Dermis microvascular lymphatic vessel endothelial cell (primary cell): ENCODE data around the gene WDR37. TPM values are rescaled to one million over a fixed set of nuclear protein-coding genes. Genes with fewer than 3 reads are reported as not detected.
A peak's percentile ranks its signal among the peaks of the same experiment; 100 is the strongest.
"Not testable (repeated sequence)": the region's sequence is repeated elsewhere in the genome, so short reads cannot be mapped to it uniquely, and the experiment has no call there.

Experiments used
- DNase-seq, 2 donors: peaks; one replicate each; pipeline versions ENCODE4 v3.0.0 to v3.0.0-alpha.2; 2010; ENCODE audit warnings: low read depth in 2 of 2
- total RNA-seq: library from RNA; depleted of rRNA; stranded (reverse); fragments of >200 nt; gene quantifications from 2 replicates; pipeline ENCODE4 v1.2.1, GENCODE V29; 2014

Gene WDR37
- total RNA-seq, 1 donor from 2014 or later: 13.0 TPM

DNA sequence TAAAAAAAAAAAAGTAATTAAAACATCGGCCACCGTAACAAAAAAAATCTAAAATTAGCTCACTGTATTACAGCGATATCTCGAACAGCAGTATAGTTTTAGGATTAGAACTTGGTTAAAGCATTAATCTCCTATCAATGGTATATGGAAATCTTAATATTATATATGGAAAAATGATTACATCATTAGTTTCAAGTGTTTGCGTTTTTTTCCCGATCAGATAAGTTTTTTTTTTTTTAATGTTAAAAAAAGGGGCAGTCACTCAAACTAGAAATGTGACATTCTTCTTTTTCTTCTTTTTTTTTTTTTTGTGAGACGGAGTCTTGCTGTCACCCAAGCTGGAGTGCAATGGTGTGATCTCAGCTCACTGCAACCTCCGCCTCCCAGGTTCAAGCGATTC is 14.7 kb upstream of the WDR37 start:
- no peak for DNase-seq

DNA sequence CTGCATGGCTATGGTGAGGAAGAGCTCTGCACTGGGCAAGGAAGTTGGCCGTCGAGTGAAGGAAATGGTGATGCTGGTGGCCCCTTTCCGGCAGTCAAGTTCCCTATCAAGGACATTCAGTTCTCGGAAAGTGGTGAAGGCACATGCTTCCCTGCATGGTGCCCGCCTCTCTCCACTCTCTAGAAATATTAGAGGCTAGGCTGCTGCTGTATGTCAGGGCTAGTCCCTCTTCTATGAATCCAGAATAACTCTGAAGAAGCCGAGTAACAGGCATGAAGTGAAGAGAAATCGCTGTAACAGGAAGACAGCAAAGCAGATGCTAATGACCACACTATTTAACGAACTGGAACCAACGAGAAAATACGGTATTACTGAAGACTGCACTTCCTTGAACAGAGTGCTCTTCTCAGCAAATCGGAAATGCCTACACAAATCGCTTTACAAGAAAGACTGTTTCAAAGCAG is 12.6 kb upstream of the WDR37 start:
- DNase-seq: peak in 1 of 2 donors; percentile 26

DNA sequence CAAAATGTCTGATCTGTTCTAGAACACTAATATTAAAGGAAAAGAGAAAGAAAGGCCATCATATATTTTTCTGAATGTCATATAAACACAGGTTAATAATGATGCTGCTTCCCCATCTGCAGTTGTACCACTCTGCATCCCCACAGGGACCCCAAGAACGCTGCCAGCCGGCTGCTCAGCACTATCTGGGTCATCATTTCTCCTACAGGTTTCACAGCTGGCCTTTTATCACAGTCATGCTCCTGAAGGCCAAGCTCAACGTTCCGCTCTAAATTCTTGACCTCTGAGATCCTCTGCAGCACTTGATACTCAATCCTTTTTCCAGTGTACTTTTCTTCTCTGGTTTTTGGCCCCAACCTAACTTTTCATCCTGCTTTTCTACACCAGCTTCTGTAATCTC is 12.0 kb upstream of the WDR37 start:
- no peak for DNase-seq

DNA sequence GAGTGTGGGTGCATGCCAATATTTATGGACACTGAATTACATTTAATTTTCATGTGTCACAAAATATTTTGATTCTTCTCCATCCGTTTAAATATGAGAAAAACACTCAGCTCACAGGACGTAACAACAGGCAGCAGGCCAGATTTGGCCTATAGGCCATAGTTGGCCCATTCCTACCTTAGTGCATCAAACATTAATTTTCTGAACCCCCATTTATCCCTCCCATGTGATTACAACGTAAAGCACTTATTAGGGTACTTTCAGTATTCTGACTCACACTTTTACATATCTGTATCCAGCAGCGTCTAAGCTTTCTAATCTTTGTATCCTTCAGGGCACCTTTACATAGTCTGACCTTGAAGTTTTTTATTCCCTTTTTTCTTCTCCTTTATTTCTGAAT is 11.2 kb upstream of the WDR37 start:
- DNase-seq: no peak

DNA sequence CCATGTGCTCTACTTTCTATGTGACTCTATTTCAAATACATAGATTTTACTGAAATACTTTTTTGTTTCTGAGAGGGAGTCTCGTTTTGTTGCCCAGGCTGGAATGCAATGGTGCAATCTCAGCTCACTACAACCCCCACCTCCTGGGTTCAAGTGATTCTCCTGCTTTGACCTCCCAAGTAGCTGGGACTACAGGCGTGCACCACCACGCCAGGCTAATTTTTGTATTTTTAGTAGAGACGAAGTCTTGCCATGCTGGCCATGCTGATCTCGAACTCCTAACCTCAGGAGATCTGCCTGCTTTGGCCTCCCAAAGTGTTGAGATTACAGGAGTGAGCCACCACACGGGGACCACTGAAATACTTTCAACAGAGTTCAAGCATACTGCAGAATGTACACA is 10.8 kb upstream of the WDR37 start:
- DNase-seq: no peak

DNA sequence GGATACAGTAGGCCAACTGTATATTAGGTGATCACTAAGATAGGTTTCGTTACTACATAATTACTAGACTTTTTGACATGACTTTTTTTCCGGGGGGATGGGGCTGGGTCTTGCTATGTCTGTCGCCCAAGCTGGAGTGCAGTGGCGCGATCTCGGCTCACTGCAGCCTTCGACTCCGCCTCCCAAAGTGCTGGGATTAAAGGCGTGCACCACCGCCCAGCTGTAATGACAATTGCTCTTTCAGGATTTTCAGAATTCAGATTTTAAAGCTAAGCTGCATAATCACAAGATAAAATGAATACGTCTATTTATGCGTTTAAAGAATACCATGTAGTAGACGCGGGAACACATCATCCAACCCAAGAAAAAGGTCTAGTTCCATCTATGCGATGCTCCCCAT is 8.2 kb upstream of the WDR37 start:
- DNase-seq: peak in 1 of 2 donors; percentile 26

DNA sequence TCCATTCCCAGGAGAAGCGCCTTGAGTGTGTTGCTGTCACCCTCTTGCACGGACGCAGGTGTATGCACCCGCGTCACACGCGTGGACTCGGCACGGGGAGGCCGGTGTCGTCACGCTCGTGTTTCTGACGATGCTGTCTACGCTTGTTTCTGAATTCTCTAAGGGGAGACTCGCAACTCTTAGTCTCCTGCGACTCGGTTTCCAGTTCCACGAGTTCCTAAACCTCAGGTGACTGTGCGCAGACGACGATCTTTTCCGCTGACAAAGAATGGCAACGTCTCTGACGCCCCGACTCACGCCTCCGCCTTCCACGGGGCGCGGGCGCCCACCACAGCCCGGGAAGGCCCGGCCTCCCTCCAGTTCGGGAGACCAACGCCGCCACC is 7.8 kb upstream of the WDR37 start:
- DNase-seq: no peak

DNA sequence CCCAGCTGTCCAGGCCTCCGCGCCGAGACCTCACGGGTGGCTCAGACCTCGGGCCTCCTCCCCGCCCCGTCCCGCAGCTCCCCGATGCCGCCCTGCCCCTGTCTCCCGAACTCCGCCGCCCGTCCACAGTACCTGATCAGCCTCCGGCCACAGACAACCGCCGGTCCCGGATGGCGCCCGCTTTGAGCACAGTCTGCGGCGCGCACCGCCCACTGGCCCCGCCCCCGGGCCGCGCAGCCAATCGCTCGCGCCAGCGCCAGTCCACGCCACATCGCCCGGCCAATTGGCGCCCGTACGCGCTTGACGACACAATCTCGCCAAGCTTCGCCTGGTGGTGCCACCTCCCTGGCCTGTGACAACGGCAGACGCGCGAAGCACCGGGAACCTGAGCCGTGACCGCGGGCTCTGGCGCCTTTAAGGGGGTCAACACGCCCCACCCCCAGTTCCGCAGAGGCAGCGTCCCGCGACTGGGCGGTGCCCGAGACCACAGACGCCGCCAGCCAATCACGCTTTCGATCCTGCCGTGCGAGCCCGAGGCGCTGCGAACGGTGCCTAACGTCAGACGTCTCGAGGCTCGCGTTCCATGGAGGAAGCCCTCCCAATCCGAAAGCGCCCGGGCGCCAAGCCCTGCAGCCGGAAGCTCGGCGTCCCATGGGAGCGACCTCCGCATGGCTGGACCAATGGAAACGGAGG is 7.3 kb upstream of the WDR37 start, which contains the start of gene IDI1:
Gene IDI1 (minus strand): TSS at position 388 of the 693 bp plus-strand sequence. CDS start 116 bp downstream, at position 272.
- DNase-seq: peak; percentile 96 to 99

DNA sequence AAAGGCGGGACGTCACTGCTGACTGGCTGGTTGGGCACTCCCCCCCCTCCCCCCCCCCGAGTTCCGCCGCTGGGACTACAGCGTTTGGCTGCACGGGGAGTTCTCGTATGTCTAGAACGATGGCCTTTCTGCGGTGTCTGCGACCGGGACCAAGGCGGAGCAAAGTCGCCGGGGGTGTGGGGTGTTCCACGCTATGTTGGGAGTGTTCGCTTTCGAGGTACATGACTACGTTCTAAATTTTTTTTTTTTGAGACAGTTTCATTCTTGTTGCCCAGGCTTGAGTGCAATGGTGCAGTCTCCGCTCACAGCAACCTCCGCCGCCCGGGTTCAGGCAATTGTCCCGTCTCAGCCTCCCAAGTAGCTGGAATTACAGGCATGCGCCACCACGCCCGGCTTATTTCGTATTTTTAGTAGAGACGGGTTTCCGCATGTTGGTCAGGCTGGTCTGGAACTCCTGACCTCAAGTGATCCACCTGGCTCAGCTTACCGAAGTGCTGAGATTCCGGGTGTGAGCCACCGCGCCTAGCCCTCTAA is 6.7 kb upstream of the WDR37 start:
- DNase-seq: no peak

DNA sequence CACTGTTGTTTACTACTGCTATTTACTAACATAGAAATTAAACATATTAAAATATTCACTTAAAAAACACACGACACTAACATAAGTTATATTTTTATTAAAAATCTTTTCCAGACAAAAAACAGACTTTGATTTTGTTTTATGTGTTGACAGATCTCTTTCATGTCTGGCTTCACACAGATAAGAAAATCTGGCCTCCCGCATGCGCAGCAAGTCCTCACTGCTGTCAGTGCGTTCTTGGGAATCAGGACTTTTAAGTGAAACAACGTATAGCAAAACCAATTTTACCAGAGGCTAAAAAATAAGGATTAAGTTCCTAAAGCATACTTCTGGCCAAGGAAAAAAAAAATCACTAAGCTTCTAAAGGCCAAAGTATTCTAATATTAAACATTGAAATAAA is 6.0 kb upstream of the WDR37 start:
- peak in 1 of 2 donors; percentile 44 for DNase-seq

DNA sequence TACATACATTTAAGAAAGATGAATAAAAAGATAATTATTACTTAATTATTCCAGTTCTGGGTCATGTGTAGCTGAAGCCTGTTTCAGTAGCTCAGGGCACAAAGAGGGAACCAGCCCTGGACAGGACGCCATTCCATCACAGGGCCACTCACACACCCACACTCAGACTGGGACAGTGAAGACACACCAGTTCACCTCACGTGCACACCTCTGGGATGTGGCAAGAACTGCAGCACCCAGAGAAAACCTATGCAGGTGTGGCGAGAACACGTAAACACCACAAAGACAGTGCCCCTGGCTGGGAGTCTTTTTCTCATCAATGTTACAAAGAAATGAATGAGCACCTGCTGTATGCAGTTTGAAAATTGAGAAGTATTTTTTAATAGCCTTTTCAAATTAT is 5.6 kb upstream of the WDR37 start:
- no peak for DNase-seq

DNA sequence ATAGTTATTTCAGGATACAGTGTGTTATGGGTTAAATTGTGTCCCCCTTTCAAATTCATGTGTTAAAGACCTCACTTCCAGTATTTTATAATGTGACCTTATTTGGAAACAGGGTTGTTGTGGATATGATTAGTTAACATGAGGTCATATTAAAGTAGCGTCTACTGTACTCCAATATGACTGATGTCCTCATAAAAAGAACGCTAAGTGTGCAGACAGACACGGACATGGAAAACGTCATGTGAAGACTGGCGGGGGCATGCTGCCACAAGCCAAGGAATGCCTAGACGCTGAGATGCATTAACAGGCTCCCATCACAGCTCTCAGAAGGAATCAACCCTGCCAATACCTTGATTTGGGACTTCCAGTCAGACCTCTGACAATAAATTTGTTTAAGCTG is 1.5 kb upstream of the WDR37 start:
- DNase-seq: no peak

DNA sequence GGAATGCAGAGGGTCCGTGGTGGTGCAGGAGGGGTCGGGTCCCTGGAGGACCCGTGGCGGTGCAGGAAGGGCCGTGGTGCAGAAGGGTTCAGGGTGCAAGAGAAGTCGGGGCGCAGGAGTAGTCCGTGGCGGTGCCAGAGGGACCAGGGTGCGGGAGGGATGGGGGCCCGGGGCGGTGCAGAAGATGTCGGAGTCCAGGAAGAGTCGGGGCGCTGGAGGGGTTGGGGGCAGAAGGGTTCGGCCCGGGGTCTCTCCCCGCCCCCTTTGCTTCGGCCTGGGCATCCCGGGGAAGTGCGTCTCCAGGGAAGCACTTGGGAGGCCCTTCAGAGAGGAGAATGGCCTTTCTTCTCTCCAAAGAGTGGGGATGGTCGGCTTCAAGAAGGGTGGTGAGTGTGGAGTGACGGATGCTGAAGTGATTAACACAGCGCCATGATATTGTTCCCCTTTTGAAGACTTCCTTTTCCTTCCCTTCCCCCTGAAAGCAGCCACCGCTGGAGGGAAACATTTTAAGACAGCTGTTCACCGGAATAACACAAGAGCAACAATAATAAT is 997 bp downstream of the WDR37 start:
- DNase-seq: peak in 1 of 2 donors; percentile 42

DNA sequence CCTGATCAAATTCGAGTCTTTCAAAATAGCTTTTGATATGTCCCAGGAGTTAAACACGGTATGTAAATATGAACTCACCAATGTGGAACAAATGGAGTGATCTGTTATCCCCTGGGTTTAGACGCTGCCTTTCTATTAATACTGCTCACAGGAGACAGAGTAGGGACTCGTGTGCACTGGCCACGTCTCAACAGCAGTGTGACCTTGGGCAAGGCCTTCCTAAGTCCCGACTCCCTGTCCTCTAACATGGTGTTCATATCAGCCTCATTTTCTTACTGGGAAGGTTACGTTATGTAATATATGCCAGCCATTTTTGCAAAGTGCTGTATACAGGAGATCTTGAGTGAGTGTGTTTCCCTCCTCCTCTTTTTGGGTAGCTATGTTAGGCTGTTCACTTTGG is 1.8 kb downstream of the WDR37 start:
- no peak for DNase-seq

DNA sequence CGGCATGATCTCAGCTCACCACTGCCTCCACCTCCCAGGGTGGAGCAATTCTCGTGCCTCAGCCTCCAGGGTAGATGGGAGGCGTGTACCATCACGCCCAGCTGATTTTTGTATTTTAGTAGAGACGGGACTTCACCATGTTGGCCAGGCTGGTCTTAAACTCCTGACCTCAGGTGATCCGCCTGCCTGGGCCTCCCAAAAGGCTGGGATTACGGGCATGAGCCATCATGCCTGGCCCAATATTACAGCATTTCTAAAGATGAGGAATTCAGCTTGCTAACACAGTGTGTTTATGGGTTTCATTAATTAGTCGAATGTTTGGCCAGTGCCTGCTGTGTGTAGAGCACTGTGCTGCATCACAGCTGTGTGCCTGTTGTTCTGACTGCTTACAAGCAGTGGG is 3.7 kb downstream of the WDR37 start:
- no peak for DNase-seq

DNA sequence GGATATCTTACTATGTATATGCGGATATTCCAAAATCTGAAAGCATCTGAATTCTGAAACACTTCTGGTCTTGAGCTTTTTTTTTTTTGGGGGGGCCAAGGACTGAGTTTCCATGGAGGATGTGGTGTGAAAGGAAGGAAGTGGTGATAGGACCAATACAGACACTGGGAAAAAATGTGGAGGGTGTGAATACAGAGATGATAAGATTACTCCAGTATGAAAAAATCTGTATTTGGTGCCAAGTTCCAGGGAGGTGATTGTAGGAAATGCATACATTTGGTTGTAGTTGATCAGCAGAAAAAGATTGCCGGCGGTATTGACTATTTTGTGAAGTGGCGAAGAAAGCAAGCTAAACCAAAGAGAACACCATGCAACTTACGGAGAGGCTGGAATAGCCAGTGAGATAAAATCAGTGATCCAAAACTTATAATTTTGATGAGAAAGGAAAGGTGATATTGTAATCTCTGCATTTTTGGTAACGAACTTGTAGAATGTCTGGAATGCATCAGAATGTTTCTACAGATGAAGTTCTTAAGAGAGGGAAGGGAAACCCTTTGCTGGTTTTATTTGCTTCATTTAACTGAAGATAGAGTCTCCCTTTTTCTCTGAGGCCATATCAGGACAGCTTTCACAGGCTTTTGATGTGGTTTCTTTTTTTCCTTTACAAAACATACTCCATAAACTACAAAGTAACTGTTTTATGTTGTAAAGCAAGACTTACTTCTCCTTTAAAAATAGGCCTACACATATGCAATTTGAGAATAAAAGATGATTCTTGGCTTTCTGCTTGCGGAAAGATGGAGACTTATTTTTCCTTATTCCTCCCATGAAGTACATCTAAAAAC is 6.0 kb downstream of the WDR37 start:
- DNase-seq: peak in 1 of 2 donors; percentile 72

DNA sequence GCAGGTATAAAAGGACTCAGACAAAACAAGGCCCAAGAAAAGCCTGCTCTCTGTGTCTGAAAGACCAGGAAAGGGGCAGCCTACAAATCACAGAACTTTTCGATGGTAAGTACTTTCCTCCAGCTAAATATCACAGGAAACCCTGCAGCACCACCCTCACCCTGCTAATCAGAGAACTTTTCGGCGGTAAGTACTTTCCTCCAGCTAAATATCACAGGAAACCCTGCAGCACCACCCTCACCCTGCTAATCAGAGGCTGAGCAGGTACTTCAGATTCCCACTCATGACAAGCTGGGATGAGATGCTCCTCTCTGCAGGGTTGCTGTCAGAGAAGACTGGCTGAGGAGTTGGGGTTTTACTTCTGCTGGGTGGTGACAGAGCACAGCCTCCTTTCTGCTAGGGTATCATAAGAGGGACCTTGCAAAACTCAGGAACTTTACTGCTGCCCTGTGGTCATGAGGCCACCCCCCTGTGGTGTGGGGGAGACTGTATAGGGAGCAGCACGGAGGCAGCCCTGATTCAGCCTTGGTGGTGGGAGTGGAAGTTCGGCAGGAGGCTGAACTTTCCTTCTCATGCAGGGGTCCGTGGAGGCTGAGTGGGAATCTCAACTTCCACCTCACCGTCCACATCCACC is 7.2 kb downstream of the WDR37 start:
- DNase-seq: no peak

DNA sequence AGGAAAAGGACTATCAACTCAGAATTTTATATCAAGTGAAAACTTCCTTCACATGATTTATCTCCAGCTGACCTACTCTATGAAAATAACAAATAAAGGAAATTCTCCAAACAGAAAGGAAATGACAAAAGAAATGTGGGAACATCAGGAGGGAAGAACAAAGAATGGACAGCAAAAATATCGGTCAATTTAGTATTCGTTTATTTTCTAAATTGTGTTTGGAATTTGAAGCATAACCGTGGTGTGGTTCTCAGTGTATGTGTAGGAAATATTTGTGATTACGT is 8.7 kb downstream of the WDR37 start:
- peak in 1 of 2 donors; percentile 65 for DNase-seq

DNA sequence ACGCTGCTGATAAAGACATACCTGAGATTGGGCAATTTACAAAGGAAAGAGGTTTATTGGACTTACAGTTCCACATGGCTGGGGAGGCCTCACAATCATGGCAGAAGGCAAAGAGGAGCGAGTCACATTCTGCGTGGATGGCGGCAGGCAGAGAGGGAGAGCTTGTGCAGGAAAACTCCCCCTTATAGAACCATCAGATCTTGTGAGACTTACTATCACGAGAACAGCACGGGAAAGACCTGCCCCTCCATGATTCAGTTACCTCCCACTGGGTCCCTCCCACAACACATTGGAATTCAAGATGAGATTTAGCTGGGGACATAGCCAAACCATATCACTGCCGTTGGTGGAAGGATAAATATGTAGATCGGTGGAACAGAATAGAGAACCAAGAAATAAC is 10.5 kb downstream of the WDR37 start:
- DNase-seq: not testable (repeated sequence)

DNA sequence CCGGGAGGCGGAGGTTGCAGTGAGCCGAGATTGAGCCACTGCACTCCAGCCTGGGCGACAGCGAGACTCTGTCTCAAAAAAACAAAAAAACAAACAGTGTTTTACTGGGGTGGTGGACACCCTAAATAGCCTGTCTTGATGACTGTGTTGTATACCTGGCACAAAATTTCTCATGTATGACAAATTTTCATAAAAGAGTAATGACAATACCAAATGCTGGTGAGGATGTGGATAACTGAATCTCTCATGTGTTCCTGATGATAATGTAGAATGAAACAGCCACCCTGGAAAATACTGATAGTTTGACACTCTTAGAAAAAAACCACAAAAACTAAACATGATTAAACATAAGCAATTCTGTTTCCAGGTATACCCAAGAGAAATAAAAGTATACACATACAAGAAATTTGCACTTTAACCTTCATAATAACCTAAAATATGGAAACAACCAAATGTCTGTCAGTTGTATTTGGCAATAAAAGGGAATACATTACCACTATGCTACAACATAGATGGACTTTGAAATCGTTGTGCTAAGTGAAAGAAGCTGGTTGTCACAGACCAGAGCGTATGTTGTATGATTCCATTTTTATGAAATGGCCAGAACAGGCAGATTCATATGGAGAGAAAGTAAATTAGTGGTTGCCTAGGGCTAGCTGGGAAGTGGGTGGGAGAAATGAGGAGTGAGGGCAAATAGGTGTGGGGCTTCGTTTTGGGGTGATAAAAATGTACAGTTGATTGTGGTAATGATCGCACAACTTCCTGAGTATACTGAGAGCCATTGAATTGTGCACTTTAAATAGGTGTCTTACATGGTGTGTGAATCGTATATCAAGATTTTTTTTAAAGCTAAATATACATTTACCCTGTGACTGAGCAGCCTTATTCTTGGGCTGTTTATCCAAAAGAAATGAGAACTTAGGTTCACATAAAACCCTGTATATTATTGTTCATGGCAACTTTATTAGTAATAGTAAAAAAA is 12.5 kb downstream of the WDR37 start:
- no peak for DNase-seq

DNA sequence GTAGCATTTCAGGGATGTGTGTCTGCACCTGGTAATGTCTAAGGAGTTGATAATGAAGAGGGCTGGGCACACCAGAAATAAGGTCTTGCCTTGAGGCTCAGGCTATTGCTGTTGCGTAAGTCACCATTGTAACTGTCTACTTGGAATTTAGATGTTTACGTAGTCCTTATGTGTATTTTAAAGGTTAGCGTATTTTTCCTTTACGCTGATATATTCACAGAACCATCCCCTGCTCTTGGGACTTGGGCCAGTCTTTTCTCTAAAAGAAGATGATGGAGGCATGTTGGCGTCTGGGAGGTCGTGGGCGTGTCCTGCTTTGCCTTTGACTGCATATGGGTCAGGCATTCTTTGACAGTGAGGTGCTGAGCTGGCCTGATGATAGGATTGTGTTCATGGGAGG is 14.7 kb downstream of the WDR37 start:
- DNase-seq: no peak
